ENCODE data around the gene SLC5A9.

DNA sequence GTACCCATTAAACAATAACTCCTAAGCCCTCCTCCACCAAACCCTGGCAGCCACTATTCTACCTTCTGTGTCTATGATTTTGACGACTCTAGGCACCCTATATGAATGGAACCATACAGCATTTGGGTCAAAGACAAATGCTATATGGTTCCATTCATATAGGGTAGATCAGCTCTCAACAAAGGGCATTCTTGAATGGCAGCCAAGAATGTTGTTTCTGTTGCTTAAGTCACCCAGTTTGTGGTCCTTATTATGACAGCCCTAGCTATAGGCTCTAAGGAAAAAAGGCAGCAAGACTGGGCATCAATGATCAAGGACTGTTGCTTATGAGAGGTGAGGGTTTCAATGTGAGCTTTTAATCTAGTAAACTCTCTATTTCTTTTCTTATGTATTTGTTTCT, 4.7 kb upstream of the SLC5A9 start:
- no peak for TF ChIP-seq POLR2A (IDR thresholded peaks at IDR 0.05; ENCODE audit: low read depth, low read length)
- TF ChIP-seq POLR2AphosphoS5 (IDR thresholded peaks at IDR 0.05; ENCODE audit: low read depth, low read length) = no peak
